Nephron (organoid): Measurements from ENCODE around the gene FBXO48.
A peak's percentile ranks its signal among the peaks of the same experiment; 100 is the strongest.

Source experiments
- H3K27ac Mint-ChIP-seq, 3 experiments: 2 replicates each; pipeline ENCODE4 v1.8.0; 2020; ENCODE audit warnings: mixed read lengths in 3 of 3, mild to moderate bottlenecking in 2 of 3, moderate library complexity in 1 of 3
- H3K27me3 Mint-ChIP-seq: 2 replicates; pipeline ENCODE4 v1.8.0; 2021; ENCODE audit warnings: low read depth, mild to moderate bottlenecking, moderate library complexity, mixed read lengths
- H3K36me3 Mint-ChIP-seq: 2 replicates; pipeline ENCODE4 v1.8.0; 2020; ENCODE audit warnings: low read depth, mixed read lengths
- H3K4me1 Mint-ChIP-seq: 2 replicates; pipeline ENCODE4 v1.8.0; 2020; ENCODE audit warnings: mixed read lengths
- H3K4me3 Mint-ChIP-seq, 3 experiments: 2 replicates each; pipeline ENCODE4 v1.8.0; 2020; ENCODE audit warnings: mild to moderate bottlenecking in 3 of 3, mixed read lengths in 3 of 3, moderate library complexity in 2 of 3
- H3K9me3 Mint-ChIP-seq: 2 replicates; pipeline ENCODE4 v1.8.0; 2020; ENCODE audit warnings: mixed read lengths
- TF ChIP-seq, protein P1 (sequence below), 3 experiments: fragments of 200-600 bp; sonication (generic); IDR thresholded peaks; one replicate each; pipeline ENCODE4 v1.5.0; 2021; ENCODE audit warnings: antibody characterized with exemption in 3 of 3; ENCODE audit not compliant: unreplicated experiment in 3 of 3

The FBXO48 gene

DNA sequence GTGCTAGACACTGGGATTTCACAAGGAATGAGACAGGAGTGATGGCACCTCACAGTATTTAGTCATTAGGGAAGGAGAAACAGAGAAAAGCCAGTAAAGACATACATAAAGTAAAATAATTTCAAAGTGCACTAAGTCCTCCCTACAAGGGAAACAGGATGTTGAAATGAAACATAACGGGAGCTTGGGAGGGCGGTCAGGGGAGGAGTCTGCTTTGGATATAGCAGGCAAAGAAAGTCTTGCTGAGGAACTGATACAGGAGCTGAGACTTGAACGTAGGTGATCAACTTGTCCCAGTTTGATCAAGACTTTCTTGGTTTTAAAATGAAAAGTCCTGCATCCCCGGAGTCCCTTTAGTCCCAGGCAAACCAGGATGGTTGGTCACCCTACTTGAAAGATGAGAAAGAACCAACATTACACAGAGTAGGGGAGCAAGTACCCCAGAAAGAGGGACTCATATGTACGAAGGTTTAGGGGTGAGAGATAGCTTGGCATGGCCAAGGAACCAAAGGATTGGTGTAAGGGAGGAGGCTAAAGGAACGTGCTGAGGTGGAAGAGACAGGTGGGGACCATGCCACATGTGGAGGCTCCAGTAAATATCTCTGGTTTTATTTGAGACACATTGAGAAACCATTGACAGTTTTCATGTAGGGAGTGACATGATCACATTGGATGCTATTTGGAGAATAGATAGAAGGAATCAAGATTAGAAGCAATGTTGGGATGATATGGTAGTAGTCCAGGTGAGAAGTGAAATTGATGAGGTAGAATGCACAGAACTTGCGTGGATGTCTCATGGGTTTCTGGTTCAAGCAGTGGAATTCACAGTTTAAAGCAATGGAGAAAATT is 28.4 kb downstream of the FBXO48 start:
- H3K27me3 Mint-ChIP-seq: no peaks in the 10 kb centered on the region
- TF ChIP-seq, protein P1, sequence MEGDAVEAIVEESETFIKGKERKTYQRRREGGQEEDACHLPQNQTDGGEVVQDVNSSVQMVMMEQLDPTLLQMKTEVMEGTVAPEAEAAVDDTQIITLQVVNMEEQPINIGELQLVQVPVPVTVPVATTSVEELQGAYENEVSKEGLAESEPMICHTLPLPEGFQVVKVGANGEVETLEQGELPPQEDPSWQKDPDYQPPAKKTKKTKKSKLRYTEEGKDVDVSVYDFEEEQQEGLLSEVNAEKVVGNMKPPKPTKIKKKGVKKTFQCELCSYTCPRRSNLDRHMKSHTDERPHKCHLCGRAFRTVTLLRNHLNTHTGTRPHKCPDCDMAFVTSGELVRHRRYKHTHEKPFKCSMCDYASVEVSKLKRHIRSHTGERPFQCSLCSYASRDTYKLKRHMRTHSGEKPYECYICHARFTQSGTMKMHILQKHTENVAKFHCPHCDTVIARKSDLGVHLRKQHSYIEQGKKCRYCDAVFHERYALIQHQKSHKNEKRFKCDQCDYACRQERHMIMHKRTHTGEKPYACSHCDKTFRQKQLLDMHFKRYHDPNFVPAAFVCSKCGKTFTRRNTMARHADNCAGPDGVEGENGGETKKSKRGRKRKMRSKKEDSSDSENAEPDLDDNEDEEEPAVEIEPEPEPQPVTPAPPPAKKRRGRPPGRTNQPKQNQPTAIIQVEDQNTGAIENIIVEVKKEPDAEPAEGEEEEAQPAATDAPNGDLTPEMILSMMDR (IDR thresholded peaks at IDR 0.05; ENCODE audit: unreplicated experiment in 3 of 3): no peak
- H3K9me3 Mint-ChIP-seq: no peaks in the 10 kb centered on the region
- no peaks in the 10 kb centered on the region for H3K36me3 Mint-ChIP-seq
- peak overlapping the region in 1 of 3 experiments; percentile 23 for H3K4me3 Mint-ChIP-seq
- peak overlapping the region; percentile 38 to 76 (median 59) for H3K27ac Mint-ChIP-seq
- H3K4me1 Mint-ChIP-seq: peaks cover 51% of the 10 kb centered on the region

DNA sequence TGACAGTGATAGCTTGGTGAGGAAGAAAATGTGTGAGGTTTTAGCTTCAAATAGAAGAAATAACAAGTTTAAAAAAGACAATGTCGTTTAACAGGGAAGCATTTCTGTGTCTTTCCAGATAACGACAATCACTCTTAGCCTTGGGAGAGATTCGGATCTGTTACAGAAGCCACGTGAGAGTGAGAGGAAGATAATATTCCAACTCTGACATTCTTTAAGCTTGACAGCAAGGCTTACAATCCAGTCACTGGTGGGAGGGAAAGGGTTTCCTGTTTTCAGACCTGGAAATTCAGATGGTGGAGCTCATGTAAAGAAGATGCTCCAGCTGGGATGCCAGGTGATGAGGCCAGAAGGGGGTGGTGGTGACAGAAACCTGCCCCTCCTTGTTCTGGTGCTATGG is 30.8 kb downstream of the FBXO48 start:
- Mint-ChIP-seq H3K27me3 (no peaks in the 10 kb centered on the region), H3K4me1 (peaks cover 45% of the 10 kb centered on the region), H3K4me3 (peak overlapping the region in 1 of 3 experiments; percentile 34), H3K27ac (peak overlapping the region; percentile 41 to 83 (median 51)), H3K9me3 (no peaks in the 10 kb centered on the region), H3K36me3 (no peaks in the 10 kb centered on the region)
- TF ChIP-seq, protein P1 (IDR thresholded peaks at IDR 0.05; ENCODE audit: unreplicated experiment in 3 of 3): no peak

DNA sequence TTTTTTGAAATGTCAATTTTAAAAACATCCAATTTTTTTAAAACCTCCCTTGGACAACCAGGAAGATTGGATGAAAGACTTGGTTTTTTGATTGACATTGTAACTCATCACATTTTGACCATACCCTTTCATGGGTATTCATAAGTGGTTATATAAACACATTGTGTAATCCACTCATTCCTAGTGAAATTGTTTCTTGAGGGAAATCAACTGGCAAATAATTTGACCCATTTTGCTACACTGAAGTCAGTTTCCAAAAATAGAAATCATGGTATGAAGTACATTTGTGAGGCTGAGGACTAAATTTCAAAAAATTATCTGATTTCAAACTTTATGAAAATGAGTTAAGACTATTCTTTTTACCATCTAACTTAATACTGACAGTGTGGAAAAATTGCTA is 31.5 kb downstream of the FBXO48 start:
- no peaks in the 10 kb centered on the region for H3K27me3 Mint-ChIP-seq
- H3K4me1 Mint-ChIP-seq: peaks cover 42% of the 10 kb centered on the region
- no peaks in the 10 kb centered on the region for H3K36me3 Mint-ChIP-seq
- H3K27ac Mint-ChIP-seq: peak overlapping the region in 1 of 3 experiments; percentile 83
- TF ChIP-seq, protein P1 (IDR thresholded peaks at IDR 0.05; ENCODE audit: unreplicated experiment in 3 of 3): no peak
- H3K4me3 Mint-ChIP-seq: no peak overlapping the region
- H3K9me3 Mint-ChIP-seq: no peaks in the 10 kb centered on the region

DNA sequence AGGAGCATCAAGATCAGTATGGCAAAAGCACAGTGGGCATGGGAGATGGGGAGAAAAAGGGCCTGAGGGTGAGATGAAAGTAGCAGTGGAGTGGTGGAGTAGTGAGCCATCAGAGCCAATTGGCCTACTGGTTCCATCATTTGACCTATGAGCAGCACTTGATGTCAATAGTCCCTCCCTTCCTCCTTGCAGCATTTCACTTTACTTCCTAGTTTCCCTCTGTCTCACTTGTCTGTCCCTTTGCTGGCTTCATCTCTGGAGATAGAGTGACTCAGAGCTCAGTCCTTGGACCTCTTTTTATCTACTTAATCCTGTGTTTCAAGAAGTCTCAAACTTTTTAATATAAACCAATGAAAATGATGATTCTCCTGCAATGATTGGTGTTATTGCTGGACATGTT is 32.1 kb downstream of the FBXO48 start:
- no peaks in the 10 kb centered on the region for H3K27me3 Mint-ChIP-seq
- no peak overlapping the region for H3K4me3 Mint-ChIP-seq
- no peaks in the 10 kb centered on the region for H3K9me3 Mint-ChIP-seq
- peak overlapping the region in 1 of 3 experiments; percentile 83 for H3K27ac Mint-ChIP-seq
- H3K36me3 Mint-ChIP-seq: no peaks in the 10 kb centered on the region
- TF ChIP-seq, protein P1 (IDR thresholded peaks at IDR 0.05; ENCODE audit: unreplicated experiment in 3 of 3): no peak
- H3K4me1 Mint-ChIP-seq: peaks cover 37% of the 10 kb centered on the region

DNA sequence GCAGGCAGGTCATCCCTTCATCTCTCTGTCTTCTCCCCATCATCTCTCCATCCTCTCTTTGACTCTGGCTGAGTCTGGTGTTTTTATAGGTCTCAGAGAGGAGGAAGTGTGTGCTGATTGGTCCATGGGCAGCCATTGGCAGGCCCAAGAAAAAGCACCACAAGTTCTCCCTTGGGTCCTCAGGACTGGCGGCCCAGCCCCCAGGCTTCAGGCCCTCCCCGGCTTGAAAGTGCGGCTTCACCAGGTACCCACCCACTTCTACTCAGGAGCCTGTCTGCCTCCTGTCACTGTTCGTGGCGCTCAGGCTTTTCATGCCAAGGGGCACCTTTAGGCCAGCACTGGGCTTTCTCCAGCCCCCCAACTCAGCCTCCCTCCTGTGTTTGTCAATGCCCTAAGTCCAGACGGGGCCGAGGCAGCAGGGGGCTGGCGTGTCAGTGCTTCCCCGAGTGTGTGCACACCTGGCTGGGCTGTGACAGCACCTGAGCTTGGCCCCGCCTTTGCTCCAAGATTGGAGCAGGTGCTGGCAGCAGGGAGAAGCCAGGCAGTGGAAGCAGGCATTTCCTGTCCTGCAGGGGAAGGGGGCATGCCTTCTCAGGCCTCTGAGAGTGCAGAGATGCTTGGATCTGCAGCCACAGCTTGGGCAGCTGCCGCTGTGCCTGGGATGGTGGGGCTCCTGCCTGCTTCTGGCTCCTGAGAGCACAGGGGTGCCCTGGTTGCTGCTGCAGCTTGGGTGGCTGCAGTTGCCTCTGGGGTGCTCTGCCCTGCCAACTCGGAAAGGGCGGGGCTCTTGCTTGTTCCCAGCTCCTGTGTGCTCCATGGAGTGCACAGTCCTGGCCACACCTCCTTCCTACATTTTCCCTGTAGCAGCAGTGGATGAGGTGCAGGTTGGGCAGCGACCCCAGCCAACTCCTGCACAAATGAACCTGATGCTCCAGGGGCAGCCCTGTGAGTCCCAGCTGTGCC is 34.1 kb downstream of the FBXO48 start:
- Mint-ChIP-seq H3K4me3 (no peak overlapping the region), H3K27ac (no peak overlapping the region), H3K36me3 (no peaks in the 10 kb centered on the region), H3K4me1 (peaks cover 37% of the 10 kb centered on the region), H3K27me3 (no peaks in the 10 kb centered on the region), H3K9me3 (no peaks in the 10 kb centered on the region)
- TF ChIP-seq, protein P1 (IDR thresholded peaks at IDR 0.05; ENCODE audit: unreplicated experiment in 3 of 3): no peak
